K562 (cell line): ENCODE data around the gene PCDHB4.
"Not testable (repeated sequence)": the region's sequence is repeated elsewhere in the genome, so short reads cannot be mapped to it uniquely, and the experiment has no call there.

Experiments
- CGGBP1 ChIP-seq: fragments of 250-450 bp; sonication (Bioruptor Pico); IDR thresholded peaks from 2 replicates; pipeline ENCODE4 v1.9.0; 2021; ENCODE audit warnings: mild to moderate bottlenecking
- CXXC5 ChIP-seq: fragments of 250-450 bp; sonication (Bioruptor Pico); IDR thresholded peaks from 2 replicates; pipeline ENCODE4 v1.8.0; 2022; ENCODE audit warnings: inconsistent platforms, mild to moderate bottlenecking, moderate library complexity
- FOXJ3 ChIP-seq: sonication (generic); formaldehyde crosslinking; IDR thresholded peaks from 2 replicates; pipeline ENCODE4 v1.4.0; 2020; ENCODE audit warnings: mild to moderate bottlenecking, missing genetic modification reagents
- GABPB1 ChIP-seq: sonication (generic); formaldehyde crosslinking; IDR thresholded peaks from 2 replicates; pipeline ENCODE4 v1.8.0; 2022; ENCODE audit warnings: mild to moderate bottlenecking, missing genetic modification reagents
- HNRNPK ChIP-seq: fragments of 200-400 bp; formaldehyde crosslinking; IDR thresholded peaks from one replicate; pipeline ENCODE4 v1.6.1; 2018; ENCODE audit warnings: mild to moderate bottlenecking, low read depth, low read length; ENCODE audit not compliant: poor library complexity, severe bottlenecking
- RFX5 ChIP-seq: IDR thresholded peaks from 2 replicates; pipeline ENCODE4 v1.6.1; 2011; ENCODE audit warnings: low read depth, mild to moderate bottlenecking, improper control_type of control experiment, low read length
- TRIM28 ChIP-seq: fragments of 450-650 bp; IDR thresholded peaks from 2 replicates; pipeline ENCODE4 v1.6.1; 2017
- U2AF1 ChIP-seq: fragments of 200-400 bp; formaldehyde crosslinking; optimal IDR thresholded peaks from 2 replicates; pipeline ENCODE3; 2017; ENCODE audit warnings: mild to moderate bottlenecking, low read depth, low read length, moderate library complexity
- ZNF121 ChIP-seq: sonication (generic); formaldehyde crosslinking; conservative IDR thresholded peaks from 2 replicates; pipeline ENCODE4 v1.8.0; 2022; ENCODE audit warnings: missing genetic modification reagents
- TF ChIP-seq, protein P1 (sequence below): sonication (generic); formaldehyde crosslinking; IDR thresholded peaks from 2 replicates; pipeline ENCODE4 v1.8.1; 2023; ENCODE audit warnings: mild to moderate bottlenecking, missing genetic modification reagents
- TF ChIP-seq, protein P2 (sequence below), 3 experiments: IDR thresholded peaks in 2 of 3; conservative IDR thresholded peaks in 1 of 3; 2 replicates each; pipeline ENCODE4 v1.5.1; 2011 to 2012; ENCODE audit warnings: low read length in 3 of 3, mild to moderate bottlenecking in 3 of 3, control low read depth in 2 of 3, improper control_type of control experiment in 1 of 3, inconsistent platforms in 1 of 3, low read depth in 1 of 3, mixed read lengths in 1 of 3, moderate library complexity in 1 of 3; ENCODE audit not compliant: insufficient read depth in 2 of 3
- TF ChIP-seq, protein P3 (sequence below), 2 experiments: fragments of 450-650 bp in 1 of 2; sonication (generic) in 1 of 2; formaldehyde crosslinking in 1 of 2; IDR thresholded peaks in 1 of 2; conservative IDR thresholded peaks in 1 of 2; 2 replicates each; pipeline versions ENCODE4 v1.6.1 to v1.8.1; 2016 to 2023; ENCODE audit warnings: mild to moderate bottlenecking in 2 of 2, moderate library complexity in 2 of 2, inconsistent platforms in 1 of 2, missing genetic modification reagents in 1 of 2

- not testable (repeated sequence) for TF ChIP-seq RFX5; GABPB1 (CRISPR knock-in tag); CXXC5 (CRISPR knock-in tag); ZNF121; TRIM28; HNRNPK; U2AF1; CGGBP1 (CRISPR knock-in tag); FOXJ3 (CRISPR knock-in tag)
- TF ChIP-seq, protein P1, sequence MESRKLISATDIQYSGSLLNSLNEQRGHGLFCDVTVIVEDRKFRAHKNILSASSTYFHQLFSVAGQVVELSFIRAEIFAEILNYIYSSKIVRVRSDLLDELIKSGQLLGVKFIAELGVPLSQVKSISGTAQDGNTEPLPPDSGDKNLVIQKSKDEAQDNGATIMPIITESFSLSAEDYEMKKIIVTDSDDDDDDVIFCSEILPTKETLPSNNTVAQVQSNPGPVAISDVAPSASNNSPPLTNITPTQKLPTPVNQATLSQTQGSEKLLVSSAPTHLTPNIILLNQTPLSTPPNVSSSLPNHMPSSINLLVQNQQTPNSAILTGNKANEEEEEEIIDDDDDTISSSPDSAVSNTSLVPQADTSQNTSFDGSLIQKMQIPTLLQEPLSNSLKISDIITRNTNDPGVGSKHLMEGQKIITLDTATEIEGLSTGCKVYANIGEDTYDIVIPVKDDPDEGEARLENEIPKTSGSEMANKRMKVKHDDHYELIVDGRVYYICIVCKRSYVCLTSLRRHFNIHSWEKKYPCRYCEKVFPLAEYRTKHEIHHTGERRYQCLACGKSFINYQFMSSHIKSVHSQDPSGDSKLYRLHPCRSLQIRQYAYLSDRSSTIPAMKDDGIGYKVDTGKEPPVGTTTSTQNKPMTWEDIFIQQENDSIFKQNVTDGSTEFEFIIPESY (CRISPR knock-in tag): not testable (repeated sequence)
- TF ChIP-seq, protein P2, sequence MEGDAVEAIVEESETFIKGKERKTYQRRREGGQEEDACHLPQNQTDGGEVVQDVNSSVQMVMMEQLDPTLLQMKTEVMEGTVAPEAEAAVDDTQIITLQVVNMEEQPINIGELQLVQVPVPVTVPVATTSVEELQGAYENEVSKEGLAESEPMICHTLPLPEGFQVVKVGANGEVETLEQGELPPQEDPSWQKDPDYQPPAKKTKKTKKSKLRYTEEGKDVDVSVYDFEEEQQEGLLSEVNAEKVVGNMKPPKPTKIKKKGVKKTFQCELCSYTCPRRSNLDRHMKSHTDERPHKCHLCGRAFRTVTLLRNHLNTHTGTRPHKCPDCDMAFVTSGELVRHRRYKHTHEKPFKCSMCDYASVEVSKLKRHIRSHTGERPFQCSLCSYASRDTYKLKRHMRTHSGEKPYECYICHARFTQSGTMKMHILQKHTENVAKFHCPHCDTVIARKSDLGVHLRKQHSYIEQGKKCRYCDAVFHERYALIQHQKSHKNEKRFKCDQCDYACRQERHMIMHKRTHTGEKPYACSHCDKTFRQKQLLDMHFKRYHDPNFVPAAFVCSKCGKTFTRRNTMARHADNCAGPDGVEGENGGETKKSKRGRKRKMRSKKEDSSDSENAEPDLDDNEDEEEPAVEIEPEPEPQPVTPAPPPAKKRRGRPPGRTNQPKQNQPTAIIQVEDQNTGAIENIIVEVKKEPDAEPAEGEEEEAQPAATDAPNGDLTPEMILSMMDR (IDR thresholded peaks at IDR 0.05 in 2 of 3, conservative IDR thresholded peaks at IDR 0.05 in 1 of 3; ENCODE audit: insufficient read depth in 2 of 3, low read depth in 1 of 3, low read length in 3 of 3): not testable (repeated sequence)
- TF ChIP-seq, protein P3, sequence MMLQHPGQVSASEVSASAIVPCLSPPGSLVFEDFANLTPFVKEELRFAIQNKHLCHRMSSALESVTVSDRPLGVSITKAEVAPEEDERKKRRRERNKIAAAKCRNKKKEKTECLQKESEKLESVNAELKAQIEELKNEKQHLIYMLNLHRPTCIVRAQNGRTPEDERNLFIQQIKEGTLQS (IDR thresholded peaks at IDR 0.05): not testable (repeated sequence)
- TF ChIP-seq, protein P3 (CRISPR knock-in tag; conservative IDR thresholded peaks at IDR 0.05): not testable (repeated sequence)
These were observed 25.4 kb upstream of the PCDHB4 start for GRCh38 chr5:141096181-141096580.
